ENCODE measurements around the gene RTL10. TPM values are rescaled to one million over a fixed set of nuclear protein-coding genes. Genes with fewer than 3 reads are reported as not detected.

The RTL10 gene
- total RNA-seq, 1 donor from 2014 or later: 14.7 TPM

DNA sequence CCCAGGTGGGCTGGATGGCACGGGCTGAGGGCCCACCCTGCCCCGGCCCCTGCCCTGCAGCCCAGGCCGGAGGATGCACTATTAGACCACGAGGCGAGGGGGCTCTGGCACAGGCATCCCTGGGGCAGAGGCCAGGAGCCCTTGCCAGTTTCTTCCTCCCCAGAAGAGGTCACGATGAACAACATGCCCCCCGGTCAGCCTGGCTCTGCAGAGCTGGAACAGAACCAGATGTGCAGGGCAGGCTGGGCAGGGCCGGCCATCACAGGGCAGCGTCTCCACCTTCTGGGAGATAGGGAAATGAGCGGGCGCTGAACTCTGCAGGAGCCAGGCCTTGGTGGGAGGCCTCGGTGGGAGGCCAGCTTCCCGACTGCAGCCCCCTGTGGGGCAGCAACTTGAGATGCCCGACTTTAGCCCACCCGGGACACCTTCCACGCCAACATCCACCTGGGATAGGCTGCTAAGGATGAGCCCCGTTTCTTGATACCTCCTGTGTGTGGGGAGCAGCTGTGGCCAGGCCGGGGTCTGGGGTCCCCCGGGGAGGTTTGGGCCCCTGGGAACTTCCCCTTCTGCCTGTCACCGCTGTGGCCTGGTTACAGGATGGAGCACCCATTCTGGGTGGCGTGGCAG lies 21.8 kb upstream of the RTL10 start:
- DNase-seq: no peak

DNA sequence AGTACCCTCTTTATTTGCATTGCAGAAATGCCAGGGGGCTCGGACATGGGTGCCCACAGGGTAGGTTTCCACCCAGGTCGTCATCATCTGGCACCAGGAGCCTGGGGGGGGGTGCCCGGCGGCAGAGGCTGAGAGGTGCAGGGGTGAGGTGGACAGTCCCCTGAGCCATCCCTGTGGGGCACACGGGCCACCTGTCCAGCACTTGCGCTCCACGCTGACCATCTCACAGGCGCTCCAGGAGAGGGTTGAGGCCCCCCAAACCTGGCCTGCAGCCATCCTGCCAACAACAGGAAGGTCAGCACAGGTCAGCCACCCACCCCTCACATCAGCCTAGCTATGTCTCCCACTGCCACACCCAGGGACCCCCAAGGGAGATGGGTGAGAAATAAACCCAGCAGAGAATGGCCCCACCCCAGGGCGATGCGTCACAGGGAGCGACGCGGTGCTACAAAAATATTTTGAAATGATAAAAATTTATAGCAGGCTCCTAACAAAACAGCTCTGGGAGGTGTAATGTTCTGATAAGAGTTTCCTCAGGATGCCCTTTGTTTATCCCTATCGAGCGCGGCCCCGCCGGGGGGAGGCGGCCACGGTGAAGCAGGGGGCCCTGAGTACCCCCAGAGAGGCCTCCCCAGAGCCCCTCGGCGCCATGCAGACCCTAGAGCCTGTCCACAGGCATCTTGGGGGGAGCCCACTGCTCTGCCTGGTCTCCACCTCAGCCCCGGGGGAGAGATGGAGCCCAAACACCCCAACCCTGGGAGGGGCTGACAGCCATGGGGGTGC lies 21.0 kb upstream of the RTL10 start:
- no peak for DNase-seq

GRCh38 chr22:19875061-19875530 lies 20.4 kb upstream of the RTL10 start:
- no peak for DNase-seq

- no peak for DNase-seq
Observed at GRCh38 chr22:19874307-19875060, 19.8 kb upstream of the RTL10 start.

DNA sequence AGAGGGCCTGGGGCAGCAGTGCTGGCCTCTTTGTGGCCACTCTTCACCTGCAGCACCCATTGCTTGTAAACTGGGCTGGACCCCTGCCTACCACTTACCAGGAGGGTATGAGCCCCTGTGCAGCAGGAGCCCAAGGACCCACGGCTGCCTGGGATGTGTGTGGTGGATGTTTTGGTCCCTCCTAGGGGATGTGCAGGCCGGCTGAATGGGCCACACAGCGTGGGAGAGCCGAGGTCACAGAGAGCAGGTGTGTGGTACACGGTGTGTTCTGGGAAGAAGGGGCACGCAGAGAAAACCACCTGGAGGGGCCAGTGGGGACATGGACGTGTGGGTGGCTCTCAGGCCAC lies 19.3 kb upstream of the RTL10 start:
- no peak for DNase-seq

DNA sequence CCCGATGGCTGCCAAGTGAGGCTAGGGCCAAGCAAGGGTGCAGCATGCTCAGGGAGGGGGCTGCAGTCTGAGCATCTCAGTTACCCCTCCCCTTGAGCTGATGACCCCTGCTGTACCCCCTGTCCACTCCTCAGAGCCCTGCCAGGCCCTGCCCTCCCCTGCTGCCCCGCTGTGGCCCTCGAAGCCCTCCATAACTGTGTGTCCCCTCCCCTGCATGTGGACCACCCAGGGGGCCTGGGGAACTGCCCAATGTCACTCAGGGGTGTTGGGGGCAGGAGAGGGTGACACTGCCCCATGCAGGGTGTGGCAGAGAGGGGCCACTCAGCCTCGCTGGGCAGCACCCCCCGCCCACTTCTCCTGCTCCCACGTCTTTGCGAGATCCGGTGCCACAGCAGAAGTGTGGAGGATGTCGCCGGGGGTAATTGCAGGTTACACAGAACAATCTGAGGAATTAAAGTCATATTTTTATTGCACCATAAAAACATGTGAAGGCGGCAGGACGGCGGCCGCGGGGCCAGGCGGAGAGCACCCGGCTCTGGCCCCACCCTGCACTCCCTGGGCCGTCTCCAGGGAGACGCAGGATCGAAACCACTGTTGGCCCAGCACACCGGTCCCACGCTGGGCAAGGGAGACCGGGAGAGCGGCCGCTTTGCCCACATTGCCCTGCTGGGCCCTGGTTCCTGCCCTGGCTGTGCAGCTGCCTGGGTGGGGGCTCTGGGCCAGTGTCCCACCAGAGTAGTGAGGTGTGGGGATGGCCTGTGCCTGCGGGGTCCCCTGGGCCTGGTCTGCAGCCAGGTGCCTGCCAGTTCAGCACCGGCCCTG lies 18.7 kb upstream of the RTL10 start:
- no peak for DNase-seq

GRCh38 chr22:19872779-19873137 lies 18.1 kb upstream of the RTL10 start:
- no peak for DNase-seq

GRCh38 chr22:19871845-19872778 lies 17.4 kb upstream of the RTL10 start:
- no peak for DNase-seq

DNA sequence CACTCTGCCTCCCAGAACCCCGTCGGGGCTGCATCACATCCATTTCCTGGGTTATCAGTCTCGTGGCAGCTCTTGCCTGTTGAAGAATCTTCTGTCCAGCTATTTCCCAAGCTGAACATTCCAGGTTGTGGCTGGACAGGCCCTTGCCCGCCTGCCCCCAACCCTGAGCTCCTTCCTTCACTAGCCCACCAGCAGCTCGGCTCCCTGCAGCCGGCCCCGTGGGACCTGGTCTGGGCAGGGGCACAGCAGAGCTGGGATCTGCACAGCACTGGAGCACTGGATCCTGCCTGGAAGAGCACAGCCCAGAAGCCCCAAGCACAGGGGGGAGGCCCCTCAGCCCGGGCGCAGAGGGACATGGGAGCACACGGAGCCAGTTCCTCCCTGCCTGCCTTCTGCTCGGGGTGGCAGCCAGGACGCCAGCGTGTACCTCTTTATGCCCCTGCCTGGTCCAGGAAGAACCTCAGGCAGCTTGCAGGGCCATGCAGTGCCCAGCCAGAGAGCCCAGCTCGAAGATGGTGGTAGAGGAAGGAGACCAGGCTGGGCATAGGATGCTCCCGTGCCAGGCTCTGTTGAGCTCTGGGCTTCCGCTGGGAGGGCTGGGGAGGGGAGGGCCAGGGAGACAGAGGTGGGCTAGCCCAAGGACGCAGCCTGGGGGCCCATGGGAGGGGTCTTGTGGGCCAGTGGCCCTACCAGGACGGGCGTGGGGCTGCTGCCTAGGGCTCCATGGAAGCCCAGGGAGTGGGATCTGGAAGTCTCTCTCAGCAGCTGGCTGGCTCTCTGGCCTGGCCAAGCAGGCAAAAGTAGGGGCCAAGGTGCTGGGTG lies 16.6 kb upstream of the RTL10 start:
- DNase-seq: no peak

- no peak for DNase-seq
Observed at GRCh38 chr22:19870153-19871022, 15.7 kb upstream of the RTL10 start.

- no peak for DNase-seq
Observed at GRCh38 chr22:19869497-19870152, 15.0 kb upstream of the RTL10 start.

DNA sequence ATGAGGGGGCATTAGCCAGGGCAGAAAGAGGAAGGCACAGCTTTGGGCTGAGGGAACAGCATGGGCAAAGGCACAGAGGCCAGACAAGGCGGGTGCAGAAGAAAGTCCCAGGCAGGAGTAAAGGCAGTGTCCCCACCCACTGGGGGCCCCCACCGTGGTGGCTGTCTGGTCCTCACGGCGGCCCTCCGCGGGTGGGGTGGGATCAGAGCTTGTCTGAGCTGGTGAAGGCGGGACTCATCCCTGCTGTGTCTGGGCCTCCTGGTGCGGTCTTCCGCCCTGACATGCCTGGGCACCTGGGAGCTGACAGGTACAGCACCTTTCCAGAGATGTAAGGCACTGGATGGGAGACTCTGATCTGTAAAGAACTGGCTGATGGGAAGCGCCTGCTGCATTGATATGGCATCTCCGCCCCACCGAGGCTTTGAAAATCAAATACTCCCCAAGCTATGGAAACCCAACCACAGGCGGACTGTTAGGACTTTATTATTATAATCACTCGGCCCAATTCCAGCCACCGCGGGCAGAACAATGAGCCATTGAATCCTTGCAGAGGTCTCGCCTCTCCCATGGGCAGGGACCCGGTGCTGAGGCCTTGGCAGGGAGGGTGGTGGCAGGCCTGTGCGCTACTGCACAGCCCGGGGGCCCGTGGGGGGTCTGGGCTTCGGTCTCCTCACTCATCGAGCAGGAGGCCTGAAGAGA lies 14.2 kb upstream of the RTL10 start:
- no peak for DNase-seq

DNA sequence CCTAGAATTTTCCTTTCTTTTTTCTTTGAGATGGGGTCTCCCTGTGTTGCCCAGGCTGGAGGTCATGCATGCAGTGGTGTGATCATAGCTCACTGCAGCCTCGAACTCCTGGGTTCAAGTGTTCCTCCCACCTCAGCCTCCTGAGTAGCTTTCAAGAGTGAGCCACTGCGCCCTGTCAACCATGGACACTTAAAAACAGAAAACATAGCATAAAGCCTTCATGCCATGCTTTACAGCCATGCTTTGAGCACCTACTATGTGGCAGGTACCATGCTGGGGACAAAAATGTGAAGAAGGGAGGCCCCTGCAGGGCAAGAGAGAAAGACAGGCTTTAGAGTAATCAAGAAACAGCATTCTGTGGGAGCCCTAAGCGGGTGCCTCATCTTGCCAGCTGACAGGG lies 13.7 kb upstream of the RTL10 start:
- DNase-seq: no peak

DNA sequence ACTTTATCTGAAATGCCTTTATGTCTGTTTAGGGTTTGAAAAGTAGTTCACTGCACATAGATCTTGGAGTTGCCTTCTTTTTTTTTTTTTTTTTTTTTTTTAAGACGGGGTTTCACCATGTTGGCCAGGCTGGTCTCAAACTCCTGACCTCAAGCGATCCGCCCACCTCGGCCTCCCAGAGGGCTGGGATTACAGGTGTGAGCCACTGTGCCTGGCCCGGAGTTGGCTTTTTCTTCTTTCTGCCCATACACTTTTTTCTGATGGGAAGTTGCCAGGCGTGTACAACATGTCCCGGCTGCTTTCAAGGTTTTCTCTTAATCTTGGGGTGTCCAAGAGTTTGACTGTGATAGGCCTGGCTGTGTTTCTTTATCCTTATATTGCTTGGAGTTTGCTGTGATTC lies 12.9 kb upstream of the RTL10 start:
- DNase-seq: no peak

DNA sequence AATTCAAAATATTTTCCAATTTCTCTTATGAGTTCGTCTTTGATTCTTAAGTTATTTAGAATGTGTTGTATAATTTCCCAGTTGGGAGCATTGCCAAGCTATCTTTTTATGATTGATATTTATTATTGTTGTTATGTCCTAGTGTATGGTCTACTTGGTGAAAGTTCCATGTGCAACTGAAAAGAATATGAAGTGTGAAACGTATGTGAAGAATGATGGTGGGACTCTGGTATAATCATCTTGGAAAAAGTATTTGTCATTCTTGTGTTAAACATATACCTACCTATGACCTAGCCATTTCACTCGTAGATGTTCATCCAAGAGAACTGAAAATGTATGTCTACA lies 12.0 kb upstream of the RTL10 start:
- no peak for DNase-seq

DNA sequence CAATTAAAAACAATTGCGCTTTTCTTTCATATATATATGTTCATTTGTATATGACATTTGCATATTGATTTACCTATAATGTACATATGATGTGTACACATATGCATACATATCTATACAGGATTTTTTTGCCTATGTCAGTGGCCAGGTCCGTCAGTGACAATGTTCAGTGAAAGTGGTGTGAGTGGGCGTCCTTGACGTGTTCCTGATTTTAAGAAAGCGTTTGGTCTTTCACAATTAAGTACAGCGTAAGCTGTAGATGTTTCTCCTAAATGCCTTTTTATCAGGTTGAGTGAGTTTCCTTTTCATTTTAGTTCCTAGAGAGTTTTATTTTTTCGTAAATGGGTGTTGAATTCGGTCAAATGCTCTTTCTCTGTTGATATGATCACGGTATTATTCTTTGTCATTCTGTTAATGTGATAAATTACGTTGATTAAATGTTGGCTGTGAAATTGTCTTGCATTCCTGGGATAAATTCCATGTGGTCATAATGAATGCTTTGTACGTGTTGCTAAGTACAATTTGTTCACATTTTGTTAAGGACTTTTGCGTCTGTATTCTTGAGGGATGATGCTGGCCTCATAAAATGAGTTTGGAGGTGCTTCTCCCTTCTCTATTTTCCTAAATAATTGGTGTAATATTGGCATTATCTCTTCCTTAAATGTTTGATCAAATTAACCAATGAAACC lies 10.6 kb upstream of the RTL10 start:
- no peak for DNase-seq

DNA sequence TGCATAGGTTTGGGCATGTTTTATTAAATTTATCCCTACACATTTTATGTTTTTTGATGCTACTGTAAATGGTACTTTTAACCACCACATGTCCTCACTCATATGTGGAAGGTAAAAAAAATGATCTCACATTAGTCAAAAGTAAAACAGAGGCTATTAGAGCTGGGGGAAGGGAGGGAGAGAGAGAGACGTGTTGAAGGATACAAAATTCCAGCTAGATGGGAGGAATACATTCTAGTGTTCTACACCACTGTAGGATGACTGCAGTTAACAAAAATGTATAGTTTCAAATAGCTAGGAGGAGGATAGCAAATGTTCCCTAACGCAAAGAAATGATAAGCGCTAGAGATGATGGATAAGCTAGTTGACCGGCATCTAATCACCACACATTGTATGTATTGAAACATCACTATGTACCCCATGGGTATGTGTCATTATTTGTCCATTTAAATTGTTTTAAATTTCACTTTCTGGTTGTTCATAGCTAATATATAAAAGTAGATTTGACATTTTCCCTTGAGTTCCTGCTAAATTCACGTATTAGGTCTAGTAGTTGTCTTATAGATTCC lies 9.9 kb upstream of the RTL10 start:
- DNase-seq: no peak
